Right lobe of liver (tissue), 4 donors: Measurements from ENCODE around the gene HS3ST1.

Experiments
- CTCF ChIP-seq, 4 donors: fragments of 200-600 bp in 3 of 4; fragments of 450-650 bp in 1 of 4; IDR thresholded peaks; one replicate each; pipeline versions ENCODE4 v1.5.1 to v1.8.0; 2016 to 2022; ENCODE audit warnings: antibody characterized with exemption in 4 of 4, mild to moderate bottlenecking in 2 of 4
- POLR2A ChIP-seq: fragments of 450-650 bp; IDR thresholded peaks from one replicate; pipeline ENCODE4 v1.6.1; 2017; ENCODE audit warnings: antibody characterized with exemption, mild to moderate bottlenecking
- donor health status: DM: no; HTN: no; CAD: no.
- donor health status: DM: no; HTN: no; CAD: no.
- donor health status: DM: no; HTN: yes; CAD: no.

- TF ChIP-seq POLR2A: no peak
- no peak for TF ChIP-seq CTCF (IDR thresholded peaks at IDR 0.05)
Observed at GRCh38 chr4:11441194-11441556, 12.5 kb upstream of the HS3ST1 start.
